Smooth muscle cell of the coronary artery (primary cell): ENCODE results near the gene RAB39A. TPM values are rescaled to one million over a fixed set of nuclear protein-coding genes. Genes with fewer than 3 reads are reported as not detected.

Experiments
- total RNA-seq: library from RNA; depleted of rRNA; stranded (reverse); fragments of >200 nt; gene quantifications from 2 replicates; pipeline ENCODE4 v1.2.3, GENCODE V29; 2014; ENCODE audit warnings: low replicate concordance

The RAB39A gene, protein sequence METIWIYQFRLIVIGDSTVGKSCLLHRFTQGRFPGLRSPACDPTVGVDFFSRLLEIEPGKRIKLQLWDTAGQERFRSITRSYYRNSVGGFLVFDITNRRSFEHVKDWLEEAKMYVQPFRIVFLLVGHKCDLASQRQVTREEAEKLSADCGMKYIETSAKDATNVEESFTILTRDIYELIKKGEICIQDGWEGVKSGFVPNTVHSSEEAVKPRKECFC
- not detected in 2 replicates for total RNA-seq

GRCh38 chr11:107928046-107928766 lies at the start of gene RAB39A:
Gene RAB39A (plus strand): TSS chr11:107928448. CDS start chr11:107928569, 121 bp downstream.

GRCh38 chr11:108008656-108009496 lies 80.6 kb downstream of the RAB39A start, which contains the start of gene CUL5:
Gene CUL5 (plus strand): TSS chr11:108008898. CDS start chr11:108009349, 451 bp downstream.

Other genes starting within 250 kb of the RAB39A start
- 8.6 TPM in 1 of 2 replicates, not detected in the other for gene SLN, start 216.4 kb upstream of the RAB39A start, total RNA-seq
- 4.1 and 23.5 TPM in 2 replicates for gene SLC35F2, start 69.7 kb upstream of the RAB39A start, total RNA-seq
- 17.6 and 29.2 TPM in 2 replicates for gene CUL5, start 80.5 kb downstream of the RAB39A start, total RNA-seq
- 83.1 and 236 TPM in 2 replicates for gene ACAT1, start 193.1 kb downstream of the RAB39A start, total RNA-seq